Measurements from ENCODE around the gene ZNF367.

DNA sequence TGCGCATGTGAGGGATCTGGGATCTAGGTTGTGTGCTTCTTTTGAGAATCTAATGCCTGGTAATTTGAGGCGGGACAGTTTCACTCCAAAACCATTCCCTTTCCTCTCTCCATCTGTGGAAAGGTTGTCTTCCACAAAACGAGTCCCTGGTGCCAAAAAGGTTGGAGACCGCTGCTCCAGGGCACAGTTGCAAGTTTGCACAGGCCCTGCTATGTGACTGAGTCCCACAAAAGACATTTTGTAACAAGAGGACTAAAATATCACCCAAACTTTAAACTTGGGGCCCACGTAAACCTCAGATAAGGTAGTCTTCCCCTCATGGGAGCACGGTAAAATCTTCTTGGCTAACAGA lies 5.8 kb upstream of the ZNF367 start:
- TF ChIP-seq, protein P1, sequence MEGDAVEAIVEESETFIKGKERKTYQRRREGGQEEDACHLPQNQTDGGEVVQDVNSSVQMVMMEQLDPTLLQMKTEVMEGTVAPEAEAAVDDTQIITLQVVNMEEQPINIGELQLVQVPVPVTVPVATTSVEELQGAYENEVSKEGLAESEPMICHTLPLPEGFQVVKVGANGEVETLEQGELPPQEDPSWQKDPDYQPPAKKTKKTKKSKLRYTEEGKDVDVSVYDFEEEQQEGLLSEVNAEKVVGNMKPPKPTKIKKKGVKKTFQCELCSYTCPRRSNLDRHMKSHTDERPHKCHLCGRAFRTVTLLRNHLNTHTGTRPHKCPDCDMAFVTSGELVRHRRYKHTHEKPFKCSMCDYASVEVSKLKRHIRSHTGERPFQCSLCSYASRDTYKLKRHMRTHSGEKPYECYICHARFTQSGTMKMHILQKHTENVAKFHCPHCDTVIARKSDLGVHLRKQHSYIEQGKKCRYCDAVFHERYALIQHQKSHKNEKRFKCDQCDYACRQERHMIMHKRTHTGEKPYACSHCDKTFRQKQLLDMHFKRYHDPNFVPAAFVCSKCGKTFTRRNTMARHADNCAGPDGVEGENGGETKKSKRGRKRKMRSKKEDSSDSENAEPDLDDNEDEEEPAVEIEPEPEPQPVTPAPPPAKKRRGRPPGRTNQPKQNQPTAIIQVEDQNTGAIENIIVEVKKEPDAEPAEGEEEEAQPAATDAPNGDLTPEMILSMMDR (IDR thresholded peaks at IDR 0.05; ENCODE audit: poor library complexity), result no peak
- no peak for TF ChIP-seq EZH2 (IDR thresholded peaks at IDR 0.05; ENCODE audit: borderline replicate concordance)
- no peak for TF ChIP-seq EZH2phosphoT487 (IDR thresholded peaks at IDR 0.05; ENCODE audit: low read depth, severe bottlenecking, unreplicated experiment)

Measured in hepatocyte (in vitro differentiated cells).